Fibroblast of upper back skin (primary cell): ENCODE data around the gene CRACR2B.
A peak's percentile ranks its signal among the peaks of the same experiment; 100 is the strongest.

Experiments
- DNase-seq: peaks from one replicate; pipeline ENCODE4 v3.0.0-alpha.2; 2013

The CRACR2B gene

DNA sequence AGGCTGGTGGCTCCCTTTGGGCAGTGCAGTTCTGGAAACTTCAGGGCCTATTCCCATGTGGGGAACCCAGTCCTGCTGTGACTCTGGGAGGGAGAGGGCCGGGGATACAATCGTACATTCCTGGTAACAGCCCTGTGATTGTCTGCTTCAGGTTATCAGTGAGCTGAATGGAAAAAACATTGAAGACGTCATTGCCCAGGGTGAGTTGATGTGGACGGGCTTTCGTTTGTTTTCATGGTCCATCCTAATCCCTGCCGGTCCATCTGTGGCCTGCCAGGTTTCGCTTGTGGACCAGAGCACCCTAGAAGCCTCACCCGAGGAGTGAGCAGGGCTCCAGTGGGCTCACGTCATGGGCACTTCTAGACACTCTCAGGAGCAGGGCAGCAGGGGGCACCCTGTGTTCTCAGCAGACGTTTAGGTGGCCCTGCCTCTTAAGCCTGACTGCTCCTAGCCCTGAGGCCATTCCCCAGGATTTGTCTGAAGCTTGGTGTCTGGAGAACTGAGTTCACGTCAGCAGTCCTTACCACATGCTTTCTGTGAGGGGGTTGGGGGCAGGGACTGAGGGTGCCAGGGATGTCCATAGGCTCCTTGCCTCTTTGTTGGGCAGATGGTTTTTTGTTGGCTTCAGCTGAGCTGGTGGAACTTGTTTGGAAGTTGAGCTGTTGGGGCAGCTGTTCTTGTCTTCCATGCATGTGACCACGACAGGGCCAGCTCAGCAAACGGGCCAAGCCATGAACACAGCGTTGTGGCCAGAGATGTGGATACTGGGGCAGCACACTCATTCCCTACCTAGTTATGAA, 16.1 kb upstream of the CRACR2B start:
- DNase-seq = no peak

DNA sequence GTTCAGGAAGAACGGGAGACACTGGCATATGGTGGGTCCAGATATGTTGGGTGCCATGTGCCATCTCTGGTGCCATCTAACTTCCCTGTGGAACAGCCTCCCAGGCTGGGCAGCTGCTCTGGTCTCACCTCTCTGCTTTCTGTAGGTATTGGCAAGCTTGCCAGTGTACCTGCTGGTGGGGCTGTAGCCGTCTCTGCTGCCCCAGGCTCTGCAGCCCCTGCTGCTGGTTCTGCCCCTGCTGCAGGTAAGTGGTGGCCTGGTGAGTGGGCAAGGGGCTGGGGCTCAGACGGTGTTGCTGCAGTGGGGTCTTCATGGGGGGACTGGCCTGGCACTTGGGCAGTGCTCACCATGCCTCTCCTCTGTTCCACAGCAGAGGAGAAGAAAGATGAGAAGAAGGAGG, 15.3 kb upstream of the CRACR2B start:
- DNase-seq = no peak

DNA sequence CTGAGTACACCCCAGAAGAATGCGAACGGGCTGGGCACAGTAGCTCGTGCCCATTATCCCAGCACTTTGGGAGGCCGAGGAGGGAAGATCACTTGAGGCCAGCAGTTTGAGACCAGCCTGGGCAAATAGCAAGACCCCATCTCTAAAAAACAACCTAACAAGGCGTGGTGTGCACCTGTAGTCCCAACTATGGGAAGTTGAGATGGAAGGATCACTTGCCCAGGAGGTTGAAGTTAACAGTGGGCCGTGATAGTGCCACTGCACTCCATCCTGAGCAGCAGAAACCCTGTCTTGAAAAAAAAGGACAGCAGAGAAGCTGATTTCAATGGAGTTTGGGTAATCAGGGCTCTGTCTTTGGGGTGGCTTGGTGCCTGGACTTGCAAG, 14.7 kb upstream of the CRACR2B start:
- no peak for DNase-seq

DNA sequence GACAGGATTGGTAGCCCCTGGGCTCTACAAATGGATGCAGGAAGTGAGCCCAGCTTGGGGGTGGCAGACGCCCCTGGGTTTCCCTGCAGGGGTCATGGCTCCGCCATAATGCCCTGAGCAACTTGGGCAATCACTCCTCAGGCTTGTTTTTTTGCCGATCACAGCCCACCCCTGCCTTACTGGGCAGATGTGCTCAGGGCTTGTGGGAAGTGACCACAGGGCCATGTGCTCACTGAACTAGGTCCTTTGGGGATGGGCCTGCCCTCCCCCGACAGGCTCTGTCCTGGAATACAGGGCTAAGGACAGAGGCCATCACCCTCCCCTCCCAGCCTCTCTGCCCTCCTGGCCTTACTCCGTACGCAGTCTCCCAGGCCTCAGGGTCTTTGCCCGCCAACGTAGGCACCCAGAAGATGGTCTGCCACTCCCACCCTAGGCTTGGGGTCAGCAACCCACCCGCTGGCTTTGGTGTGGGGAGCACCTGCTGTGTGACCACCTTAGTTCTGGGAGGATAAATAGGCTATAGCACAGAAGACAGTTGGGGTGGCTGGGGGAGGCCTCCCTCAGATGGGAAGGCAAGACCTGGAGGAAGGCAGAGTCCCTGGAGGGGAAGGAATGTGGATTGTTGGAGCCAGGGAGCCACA, 14.1 kb upstream of the CRACR2B start:
- DNase-seq = no peak

DNA sequence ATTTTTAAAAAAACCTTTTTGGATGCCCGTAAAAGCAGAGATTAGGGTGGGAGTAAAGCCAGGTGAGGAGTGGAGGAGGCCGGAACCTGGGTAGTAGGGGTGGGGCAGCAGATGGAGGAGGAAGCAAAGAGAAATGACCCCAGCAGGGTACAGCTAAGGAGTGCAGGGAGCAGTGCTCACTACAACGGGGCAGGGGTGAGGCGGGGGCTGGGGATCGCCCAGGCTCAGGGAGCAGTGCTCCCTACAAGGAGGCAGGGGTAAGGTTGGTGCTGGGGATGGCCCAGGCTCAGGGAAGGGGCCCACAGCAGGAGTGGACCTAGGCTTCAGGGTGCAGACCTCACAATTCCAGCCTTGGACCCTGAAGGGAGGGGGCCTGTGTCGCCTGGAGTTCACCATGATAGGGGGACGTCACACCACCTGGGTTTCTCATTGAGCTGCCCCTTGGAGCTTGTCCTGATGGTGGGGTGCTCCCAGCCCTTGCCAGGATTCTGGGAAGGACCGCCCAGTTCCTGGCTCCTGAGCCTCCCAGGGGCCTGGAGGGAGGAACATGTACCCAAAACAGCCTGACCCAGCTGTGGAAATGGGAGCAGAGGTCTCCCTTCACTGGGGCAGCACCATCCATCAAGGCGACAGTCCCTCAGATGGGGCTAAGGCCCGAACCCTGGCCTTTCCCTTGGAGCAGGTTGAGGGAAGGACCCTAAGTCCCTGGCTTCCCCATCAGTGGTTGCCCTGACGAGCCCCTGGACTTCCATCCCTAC, 11.9 kb upstream of the CRACR2B start:
- DNase-seq = no peak

DNA sequence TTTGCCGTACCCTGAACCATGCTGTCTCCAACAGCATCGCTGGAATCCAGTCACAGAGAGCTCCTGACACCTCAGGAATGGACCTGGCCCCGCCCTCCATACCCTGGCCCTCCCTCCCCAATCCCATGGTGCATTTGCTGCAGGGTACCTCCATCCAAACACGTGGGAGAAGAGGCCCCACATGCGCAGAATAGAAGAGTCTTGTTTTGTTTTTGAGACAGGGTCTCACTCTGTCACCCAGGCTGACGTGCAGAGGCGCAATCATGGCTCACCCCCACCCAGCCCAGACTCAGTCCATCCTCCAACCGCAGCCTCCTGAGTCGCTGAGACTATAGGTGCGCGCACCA, 11.3 kb upstream of the CRACR2B start:
- DNase-seq = no peak

DNA sequence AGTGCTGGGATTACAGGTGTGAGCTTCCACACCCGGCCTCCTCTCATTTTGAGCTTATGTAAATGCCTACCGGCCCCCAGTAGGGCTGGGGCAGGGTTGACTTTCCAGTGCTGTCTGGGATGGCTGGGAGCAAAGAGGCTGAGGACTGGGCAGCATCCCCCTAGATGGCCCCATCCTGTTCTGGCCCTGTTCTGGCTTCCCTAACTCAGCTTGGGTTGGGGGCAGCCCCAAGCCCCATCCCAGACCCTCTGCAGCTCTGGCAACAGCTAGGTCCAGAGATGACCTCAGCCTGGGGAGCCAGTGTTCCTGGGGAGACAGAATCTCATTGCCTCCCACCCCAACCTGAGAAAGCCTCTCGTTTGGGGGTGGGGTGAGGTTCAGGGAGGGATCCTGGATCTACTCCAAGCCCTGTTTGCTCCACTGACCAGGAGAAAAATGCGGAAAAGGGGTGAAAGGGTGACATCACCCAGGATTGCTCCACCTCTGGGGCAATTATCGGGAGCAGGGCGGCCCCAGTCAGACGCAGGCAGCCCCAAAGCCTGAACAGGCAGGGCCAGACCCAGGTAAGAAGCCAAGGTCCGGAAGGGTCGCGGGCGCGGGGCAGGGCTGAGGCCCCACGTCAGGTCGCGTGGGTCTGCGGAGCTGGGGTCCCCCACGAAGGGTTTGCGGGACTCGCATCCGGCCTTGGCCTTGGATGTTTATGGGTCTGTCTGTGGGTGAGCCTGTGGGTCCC, 9.2 kb upstream of the CRACR2B start, which contains the start of gene PNPLA2:
TSS of gene PNPLA2 (plus strand) at position 519 of the 733 bp plus-strand sequence. CDS start 805 bp downstream, outside the sequence.
- DNase-seq = peak; percentile 61

DNA sequence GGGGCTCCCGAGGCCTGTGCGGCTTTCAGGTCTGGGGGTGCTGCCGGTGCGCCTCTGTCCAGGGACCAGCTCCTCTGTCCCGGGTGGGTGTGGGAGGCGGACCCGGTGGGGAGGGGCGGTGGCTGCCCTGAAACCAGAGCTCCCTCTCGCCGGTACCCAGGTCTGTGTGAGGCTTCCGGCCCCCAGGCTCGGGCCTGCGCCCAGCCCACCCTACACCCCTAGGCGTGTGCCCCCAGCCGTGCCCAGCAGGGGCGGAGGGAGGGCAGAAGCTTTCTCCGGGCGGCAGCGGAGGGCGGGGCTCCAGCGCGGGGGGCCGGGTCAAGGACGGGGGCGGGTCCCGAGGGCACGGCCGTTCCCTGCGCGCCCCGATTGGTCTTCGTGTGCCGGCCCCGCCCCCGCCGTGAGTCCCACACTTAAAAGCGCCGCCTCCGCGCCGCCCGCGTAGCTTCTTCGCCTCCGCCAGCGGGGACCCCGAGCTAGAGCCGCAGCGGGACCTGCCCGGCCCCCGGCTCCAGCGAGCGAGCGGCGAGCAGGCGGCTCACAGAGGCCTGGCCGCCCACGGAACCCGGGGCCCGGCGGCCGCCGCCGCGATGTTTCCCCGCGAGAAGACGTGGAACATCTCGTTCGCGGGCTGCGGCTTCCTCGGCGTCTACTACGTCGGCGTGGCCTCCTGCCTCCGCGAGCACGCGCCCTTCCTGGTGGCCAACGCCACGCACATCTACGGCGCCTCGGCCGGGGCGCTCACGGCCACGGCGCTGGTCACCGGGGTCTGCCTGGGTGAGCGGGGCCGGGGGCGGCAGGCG, 8.4 kb upstream of the CRACR2B start:
- peak; percentile 86 for DNase-seq

DNA sequence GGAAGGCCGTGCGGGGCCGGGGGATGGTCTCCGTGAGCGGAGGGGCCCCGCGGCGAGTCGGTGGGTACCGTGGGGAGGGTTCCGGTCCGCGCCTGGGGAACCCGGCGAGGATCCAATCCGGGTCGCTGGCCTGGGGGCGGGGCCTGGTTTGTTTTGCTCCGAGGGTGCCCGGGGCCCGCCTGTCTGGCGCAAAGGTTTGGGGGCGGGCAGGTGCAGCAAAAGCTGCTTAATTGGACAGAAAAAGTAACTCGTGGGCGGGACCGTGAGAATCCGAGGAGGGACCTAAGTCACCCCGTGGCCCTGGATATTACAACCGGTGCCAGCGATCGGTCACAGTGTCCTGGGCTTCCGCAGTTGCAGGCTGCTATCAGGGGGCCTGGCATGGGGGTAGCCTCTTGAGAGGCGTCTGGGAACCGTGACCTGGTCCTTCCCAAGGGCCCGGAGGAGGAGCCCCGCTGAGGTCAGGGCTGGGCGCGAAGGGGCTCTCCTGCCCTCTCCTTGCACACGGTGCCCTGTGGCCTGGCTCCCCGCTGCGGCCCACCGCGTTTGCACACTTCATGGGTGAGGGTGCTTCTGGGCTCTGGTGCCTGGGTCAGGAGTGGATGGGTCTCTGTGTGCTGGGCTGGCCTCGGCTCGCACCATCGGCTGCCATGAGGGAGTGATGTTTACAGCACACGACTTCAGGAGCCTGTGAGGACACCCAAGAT, 7.6 kb upstream of the CRACR2B start:
- peak; percentile 37 for DNase-seq

DNA sequence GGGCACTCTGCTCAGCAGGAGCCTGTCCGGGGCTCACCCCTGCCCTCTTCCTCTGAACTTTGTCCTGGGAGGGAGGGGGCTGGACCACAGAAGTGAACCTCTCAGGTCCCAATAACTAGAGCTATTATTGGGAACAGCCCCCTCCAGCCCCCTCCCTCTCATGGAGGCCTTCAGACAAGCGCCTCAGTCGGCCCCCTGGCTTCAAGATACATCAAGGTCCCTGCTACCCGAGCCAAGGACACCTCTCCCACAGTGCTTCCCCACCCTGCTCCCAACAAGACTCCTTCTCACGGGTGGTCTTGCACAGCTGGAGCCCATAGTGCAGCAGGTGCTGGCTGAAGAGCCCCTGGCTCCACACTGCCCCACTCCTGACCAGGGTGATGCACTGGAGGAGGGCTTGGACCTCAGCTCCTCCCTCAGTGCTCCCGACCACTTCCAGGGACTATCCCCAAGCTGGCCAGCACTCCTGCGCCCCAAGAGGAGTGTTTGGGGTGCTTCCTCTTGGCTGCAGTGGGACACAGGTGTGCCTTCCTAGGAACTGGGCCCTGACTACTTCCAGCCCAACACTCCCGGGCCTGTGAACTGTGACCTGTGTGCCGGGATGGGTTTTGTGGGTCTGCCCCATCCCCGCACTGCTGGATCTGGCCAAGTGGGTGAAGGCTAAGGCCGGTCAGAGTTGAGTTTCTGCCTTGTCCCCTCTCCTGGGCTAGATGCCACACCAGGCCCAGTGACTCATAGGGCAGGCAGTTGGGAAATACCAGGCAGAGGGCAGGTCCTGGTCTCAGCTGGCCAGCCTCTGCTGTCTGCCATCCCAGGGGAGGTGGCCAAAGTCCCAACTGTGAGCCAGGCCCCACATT, 6.8 kb upstream of the CRACR2B start:
- DNase-seq = no peak

DNA sequence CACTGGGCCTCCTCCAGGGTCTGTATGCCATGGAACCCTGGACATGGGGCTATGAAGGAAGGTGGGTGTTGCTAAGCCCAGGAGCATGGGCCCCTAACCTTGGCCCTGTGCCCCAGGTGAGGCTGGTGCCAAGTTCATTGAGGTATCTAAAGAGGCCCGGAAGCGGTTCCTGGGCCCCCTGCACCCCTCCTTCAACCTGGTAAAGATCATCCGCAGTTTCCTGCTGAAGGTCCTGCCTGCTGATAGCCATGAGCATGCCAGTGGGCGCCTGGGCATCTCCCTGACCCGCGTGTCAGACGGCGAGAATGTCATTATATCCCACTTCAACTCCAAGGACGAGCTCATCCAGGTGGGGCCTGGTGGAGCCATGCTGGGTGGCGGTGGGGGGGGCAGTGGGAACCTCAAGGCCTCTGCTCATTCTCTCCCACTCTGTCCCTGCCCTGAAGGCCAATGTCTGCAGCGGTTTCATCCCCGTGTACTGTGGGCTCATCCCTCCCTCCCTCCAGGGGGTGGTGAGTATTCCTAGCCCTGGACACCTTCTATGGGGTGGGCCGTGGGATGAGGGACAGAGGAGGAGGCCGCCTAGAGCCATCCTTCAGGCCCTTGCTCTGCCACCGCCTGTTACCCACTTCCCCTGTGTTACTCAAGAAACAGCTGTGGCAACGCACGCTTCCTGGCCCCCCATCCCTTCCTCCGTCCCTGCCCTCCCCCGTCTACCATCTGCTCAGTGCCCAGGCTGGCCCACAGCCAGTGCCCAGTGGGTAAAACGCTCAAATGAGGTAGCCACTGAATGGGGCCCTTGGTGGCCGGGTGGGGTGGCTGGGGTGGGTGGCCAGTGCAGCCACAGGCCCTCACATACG, 6.0 kb upstream of the CRACR2B start:
- DNase-seq = no peak

DNA sequence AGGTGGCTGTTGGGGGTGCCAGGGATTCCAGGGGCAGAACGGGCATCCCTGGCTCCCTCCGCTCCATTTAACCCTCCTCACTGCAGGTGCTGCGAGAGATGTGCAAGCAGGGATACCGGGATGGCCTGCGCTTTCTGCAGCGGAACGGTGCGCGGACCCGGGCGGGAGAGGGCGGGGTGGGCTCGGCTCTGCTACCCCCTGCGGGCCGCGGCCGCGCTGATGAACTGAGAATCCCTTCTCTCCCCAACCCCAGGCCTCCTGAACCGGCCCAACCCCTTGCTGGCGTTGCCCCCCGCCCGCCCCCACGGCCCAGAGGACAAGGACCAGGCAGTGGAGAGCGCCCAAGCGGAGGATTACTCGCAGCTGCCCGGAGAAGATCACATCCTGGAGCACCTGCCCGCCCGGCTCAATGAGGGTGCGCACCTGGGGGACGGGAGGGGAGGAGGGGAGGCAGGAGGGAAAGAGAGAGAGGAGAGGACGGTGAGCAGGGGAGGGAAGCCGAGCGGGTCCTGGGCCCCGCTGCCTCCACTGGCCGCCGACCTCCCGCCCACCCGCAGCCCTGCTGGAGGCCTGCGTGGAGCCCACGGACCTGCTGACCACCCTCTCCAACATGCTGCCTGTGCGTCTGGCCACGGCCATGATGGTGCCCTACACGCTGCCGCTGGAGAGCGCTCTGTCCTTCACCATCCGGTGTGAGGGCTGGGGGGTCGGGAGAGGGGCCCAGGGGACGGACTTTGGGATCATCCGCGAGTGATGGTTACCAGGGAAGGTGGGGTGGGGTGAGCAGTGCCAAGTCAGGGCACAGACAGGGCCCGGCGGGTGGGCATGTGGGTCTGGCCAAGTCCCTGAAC, 4.1 kb upstream of the CRACR2B start:
- DNase-seq = no peak

DNA sequence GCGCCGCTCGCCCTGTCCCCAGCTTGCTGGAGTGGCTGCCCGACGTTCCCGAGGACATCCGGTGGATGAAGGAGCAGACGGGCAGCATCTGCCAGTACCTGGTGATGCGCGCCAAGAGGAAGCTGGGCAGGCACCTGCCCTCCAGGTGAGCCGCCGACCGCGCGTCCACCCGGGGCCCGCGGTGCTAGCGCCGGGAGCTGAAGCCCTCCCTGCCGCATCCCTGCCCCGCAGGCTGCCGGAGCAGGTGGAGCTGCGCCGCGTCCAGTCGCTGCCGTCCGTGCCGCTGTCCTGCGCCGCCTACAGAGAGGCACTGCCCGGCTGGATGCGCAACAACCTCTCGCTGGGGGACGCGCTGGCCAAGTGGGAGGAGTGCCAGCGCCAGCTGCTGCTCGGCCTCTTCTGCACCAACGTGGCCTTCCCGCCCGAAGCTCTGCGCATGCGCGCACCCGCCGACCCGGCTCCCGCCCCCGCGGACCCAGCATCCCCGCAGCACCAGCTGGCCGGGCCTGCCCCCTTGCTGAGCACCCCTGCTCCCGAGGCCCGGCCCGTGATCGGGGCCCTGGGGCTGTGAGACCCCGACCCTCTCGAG, 3.3 kb upstream of the CRACR2B start:
- DNase-seq = no peak

DNA sequence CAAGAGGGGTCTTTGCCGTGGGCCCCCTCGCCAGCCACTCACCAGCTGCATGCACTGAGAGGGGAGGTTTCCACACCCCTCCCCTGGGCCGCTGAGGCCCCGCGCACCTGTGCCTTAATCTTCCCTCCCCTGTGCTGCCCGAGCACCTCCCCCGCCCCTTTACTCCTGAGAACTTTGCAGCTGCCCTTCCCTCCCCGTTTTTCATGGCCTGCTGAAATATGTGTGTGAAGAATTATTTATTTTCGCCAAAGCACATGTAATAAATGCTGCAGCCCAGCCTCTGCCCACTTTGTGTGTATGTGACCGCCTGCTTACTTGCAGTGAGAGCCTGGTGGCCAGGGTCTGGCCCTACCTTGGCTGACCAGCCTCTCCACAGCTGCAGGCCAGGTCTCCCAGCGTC, 2.8 kb upstream of the CRACR2B start:
- no peak for DNase-seq

DNA sequence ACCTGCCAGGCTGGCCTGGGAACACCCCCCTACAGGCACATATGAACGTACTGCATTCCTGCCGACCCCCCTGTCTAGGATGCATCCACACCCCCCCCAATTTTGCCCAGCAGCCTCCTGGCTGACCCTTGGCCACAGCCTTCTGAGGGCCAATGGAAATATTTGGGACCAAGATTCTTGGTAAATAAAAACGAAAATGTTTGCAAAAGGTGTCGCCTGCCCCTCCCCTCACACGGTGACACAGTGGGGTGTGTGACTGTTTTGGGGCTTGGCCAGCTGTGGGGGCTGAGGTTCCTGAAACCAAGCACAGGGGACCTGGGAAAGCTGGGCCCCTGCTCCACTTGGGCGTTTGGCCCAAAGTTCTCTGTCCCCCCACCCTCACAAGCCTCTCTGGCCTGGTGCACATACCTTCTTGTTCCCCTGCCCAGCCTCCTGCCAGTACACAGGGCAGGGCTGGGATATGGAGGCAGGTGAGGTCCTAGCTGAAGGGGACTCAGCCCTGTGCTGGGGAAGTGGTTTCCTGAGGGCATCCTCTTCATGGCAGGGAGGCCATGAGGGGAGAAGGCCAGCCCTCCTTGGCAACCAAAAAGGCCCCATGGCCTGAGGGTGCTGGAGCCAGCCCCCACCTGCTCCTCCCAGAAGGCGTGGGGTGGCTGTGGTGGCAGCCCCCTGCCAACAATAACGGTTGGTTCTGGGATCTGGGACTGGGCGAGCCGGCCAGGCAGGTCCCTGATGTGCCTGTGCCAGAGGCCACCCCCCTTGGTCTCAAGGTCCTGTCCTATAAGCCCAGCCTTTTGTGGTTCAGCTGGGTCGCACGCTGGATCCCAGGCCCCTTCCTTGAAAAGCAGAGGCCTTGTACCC, 2.1 kb upstream of the CRACR2B start:
- no peak for DNase-seq

DNA sequence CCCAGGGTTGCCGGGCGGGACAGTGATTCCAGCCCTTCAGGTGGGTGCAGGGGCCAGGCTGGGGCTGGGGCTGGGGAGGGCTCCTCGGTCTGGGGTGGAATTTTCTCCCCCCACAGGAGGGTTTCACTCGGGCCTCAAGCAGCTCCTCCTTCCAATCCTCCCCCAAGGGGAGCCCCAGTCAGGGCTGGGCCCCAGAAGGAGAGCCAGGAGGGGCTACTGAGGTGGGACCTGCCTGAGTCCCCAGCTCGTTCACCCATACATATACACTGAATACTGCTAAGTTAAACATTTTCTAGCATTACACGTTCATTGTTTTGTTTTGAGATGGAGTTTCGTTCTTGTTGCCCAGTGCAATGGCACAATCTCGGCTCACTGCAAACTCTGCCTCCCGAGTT, 1.5 kb upstream of the CRACR2B start:
- no peak for DNase-seq

DNA sequence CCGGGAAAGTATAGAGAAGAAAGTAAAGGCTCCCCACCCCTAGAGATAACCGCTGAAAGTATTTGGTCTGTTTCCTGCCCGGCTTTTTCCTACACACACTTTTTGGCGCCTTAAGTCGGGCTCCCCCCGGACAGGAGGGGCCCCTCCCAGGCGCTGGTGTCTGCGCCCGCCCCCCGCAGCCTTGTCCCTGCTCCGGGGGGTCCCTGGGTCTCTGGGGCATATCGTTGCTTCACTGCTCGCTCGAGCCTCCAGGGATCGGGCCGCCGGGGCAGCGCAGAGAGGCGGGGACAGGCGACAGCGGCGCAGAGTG, 928 bp upstream of the CRACR2B start:
- DNase-seq = no peak
